Measurements from ENCODE around the gene C6orf89.

- TF ChIP-seq, protein P1, sequence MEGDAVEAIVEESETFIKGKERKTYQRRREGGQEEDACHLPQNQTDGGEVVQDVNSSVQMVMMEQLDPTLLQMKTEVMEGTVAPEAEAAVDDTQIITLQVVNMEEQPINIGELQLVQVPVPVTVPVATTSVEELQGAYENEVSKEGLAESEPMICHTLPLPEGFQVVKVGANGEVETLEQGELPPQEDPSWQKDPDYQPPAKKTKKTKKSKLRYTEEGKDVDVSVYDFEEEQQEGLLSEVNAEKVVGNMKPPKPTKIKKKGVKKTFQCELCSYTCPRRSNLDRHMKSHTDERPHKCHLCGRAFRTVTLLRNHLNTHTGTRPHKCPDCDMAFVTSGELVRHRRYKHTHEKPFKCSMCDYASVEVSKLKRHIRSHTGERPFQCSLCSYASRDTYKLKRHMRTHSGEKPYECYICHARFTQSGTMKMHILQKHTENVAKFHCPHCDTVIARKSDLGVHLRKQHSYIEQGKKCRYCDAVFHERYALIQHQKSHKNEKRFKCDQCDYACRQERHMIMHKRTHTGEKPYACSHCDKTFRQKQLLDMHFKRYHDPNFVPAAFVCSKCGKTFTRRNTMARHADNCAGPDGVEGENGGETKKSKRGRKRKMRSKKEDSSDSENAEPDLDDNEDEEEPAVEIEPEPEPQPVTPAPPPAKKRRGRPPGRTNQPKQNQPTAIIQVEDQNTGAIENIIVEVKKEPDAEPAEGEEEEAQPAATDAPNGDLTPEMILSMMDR (IDR thresholded peaks at IDR 0.05; ENCODE audit: low read depth, low read length): no peak
- no peak for TF ChIP-seq EZH2phosphoT487 (IDR thresholded peaks at IDR 0.05; ENCODE audit: low read depth)
Measured at GRCh38 chr6:36847991-36848390, 37.8 kb upstream of the C6orf89 start.

Data from OCI-LY3 (cell line).